Lower leg skin (tissue), 4 donors: ENCODE measurements around the gene COX6B2. TPM values are rescaled to one million over a fixed set of nuclear protein-coding genes. Genes with fewer than 3 reads are reported as not detected.

Experiments
- DNase-seq, 2 donors: peaks; one replicate each; pipeline ENCODE4 v3.0.0-alpha.2; 2019; ENCODE audit warnings: low spot score in 2 of 2
- H3K4me3 ChIP-seq: fragments of 200-600 bp; sonication (generic); 2 replicates; pipeline ENCODE4 v1.5.1; 2017; ENCODE audit warnings: mild to moderate bottlenecking, low read depth; ENCODE audit not compliant: poor library complexity, severe bottlenecking
- CTCF ChIP-seq, 3 donors: fragments of 450-650 bp; IDR thresholded peaks; one replicate each; pipeline ENCODE4 v1.5.1; 2016; ENCODE audit warnings: antibody characterized with exemption in 3 of 3, mild to moderate bottlenecking in 3 of 3, moderate library complexity in 2 of 3
- POLR2A ChIP-seq, 2 donors: fragments of 450-650 bp; IDR thresholded peaks; one replicate each; pipeline ENCODE4 v1.6.1; 2016 to 2017; ENCODE audit warnings: antibody characterized with exemption in 2 of 2, mild to moderate bottlenecking in 1 of 2, moderate library complexity in 1 of 2
- WGBS, 2 donors: methylation state at CpG; one replicate each; pipeline ENCODE4 v1.1.5; 2018; 5-methylcytosine and 5-hydroxymethylcytosine counted together
- intact Hi-C: fragments of 100-400 bp; cut with DNase I; formaldehyde crosslinking; loops from one replicate; pipeline ENCODE4 v1.15.0; 2023; ENCODE audit warnings: low total_unique reads
- total RNA-seq, 4 donors: library from RNA; depleted of rRNA; stranded (reverse); fragments of >200 nt; gene quantifications; one replicate each; pipeline ENCODE4 v1.1.0, GENCODE V29; 2016

Gene COX6B2
- total RNA-seq, 4 donors from 2014 or later: 0.42 to 1.1 (median 0.49) TPM; not detected in 1

GRCh38 chr19:55302318-55302703 lies 52.2 kb downstream of the COX6B2 start:
- H3K4me3 ChIP-seq: no peak overlapping the region
- intact Hi-C loops: no loop called here
- DNase-seq: no peak
- TF ChIP-seq CTCF (IDR thresholded peaks at IDR 0.05) (no peak), POLR2A (IDR thresholded peaks at IDR 0.05) (no peak)
- 78 to 81% methylated on average over 12 of the region's 12 CpGs for WGBS, 2 donors

GRCh38 chr19:55301459-55302317 lies 52.8 kb downstream of the COX6B2 start:
- intact Hi-C loops: no loop called here
- WGBS, 2 donors: 16% methylated on average over 29 to 42 of the region's 42 CpGs

GRCh38 chr19:55300886-55301458 lies 53.5 kb downstream of the COX6B2 start:
- 70 to 71% methylated on average over 15 of the region's 15 CpGs for WGBS, 2 donors
- TF ChIP-seq POLR2A (IDR thresholded peaks at IDR 0.05): no peak
- TF ChIP-seq CTCF (IDR thresholded peaks at IDR 0.05): no peak
- DNase-seq: no peak
- intact Hi-C loops: no loop called here
- H3K4me3 ChIP-seq: no peak overlapping the region

More at GRCh38 chr19:55301459-55302317, 52.8 kb downstream of the COX6B2 start:
- H3K4me3 ChIP-seq: no peak overlapping the region
- TF ChIP-seq POLR2A (IDR thresholded peaks at IDR 0.05) (no peak), CTCF (IDR thresholded peaks at IDR 0.05) (no peak)
- DNase-seq: peak; percentile 75 to 97

GRCh38 chr19:55299991-55300390 lies 54.5 kb downstream of the COX6B2 start:
- H3K4me3 ChIP-seq: no peak overlapping the region
- WGBS, 2 donors: 87 to 91% methylated on average over 10 of the region's 10 CpGs
- intact Hi-C loops: no loop called here

More at GRCh38 chr19:55299991-55300390, 54.5 kb downstream of the COX6B2 start:
- DNase-seq: no peak
- no peak for TF ChIP-seq CTCF (IDR thresholded peaks at IDR 0.05)
- no peak for TF ChIP-seq POLR2A (IDR thresholded peaks at IDR 0.05)

Other genes starting within 250 kb of the COX6B2 start
- 100 to 1,000 TPM in 1 of 4 donors, 10 to 100 TPM in 3; 55.5 to 103 (median 79.4) TPM for gene PPP1R12C, start 237.1 kb downstream of the COX6B2 start, total RNA-seq
- 10 to 100 TPM; 24.0 to 56.1 (median 42.6) TPM for gene TNNT1, start 205.5 kb downstream of the COX6B2 start, total RNA-seq
- gene TNNI3, start 197.0 kb downstream of the COX6B2 start, total RNA-seq: 1 to 10 TPM in 2 of 4 donors, not detected in 2; 1.4 to 2.8 TPM
- 10 to 100 TPM in 1 of 4 donors, 1 to 10 TPM in 1, under 1 TPM in 2; 0.71 to 10.3 (median 0.99) TPM for gene DNAAF3, start 188.1 kb downstream of the COX6B2 start, total RNA-seq
- under 1 TPM in 3 of 4 donors, not detected in 1; 0.10 to 0.65 (median 0.26) TPM for gene SYT5, start 174.4 kb downstream of the COX6B2 start, total RNA-seq
- gene PTPRH, start 145.2 kb downstream of the COX6B2 start, total RNA-seq: 1 to 10 TPM in 1 of 4 donors, under 1 TPM in 3; 0.22 to 1.3 (median 0.52) TPM
- gene TMEM86B, start 126.0 kb downstream of the COX6B2 start, total RNA-seq: 1 to 10 TPM; 1.1 to 2.4 (median 1.6) TPM
- 10 to 100 TPM; 29.4 to 47.9 (median 37.5) TPM for gene PPP6R1, start 95.7 kb downstream of the COX6B2 start, total RNA-seq
- 10 to 100 TPM; 17.8 to 35.5 (median 25.6) TPM for gene HSPBP1, start 74.6 kb downstream of the COX6B2 start, total RNA-seq
- gene BRSK1, start 70.7 kb downstream of the COX6B2 start, total RNA-seq: 1 to 10 TPM in 1 of 4 donors, under 1 TPM in 1, not detected in 2; 0.44 to 4.6 TPM
- gene TMEM150B, start 29.4 kb downstream of the COX6B2 start, total RNA-seq: under 1 TPM in 1 of 4 donors, not detected in 3; 0.58 TPM
- 10 to 100 TPM; 16.5 to 25.4 (median 20.3) TPM for gene KMT5C, start 14.8 kb downstream of the COX6B2 start, total RNA-seq
- not detected for gene GARIN5B, start 8.5 kb upstream of the COX6B2 start, total RNA-seq
- under 1 TPM in 3 of 4 donors, not detected in 1; 0.23 to 0.68 (median 0.46) TPM for gene IL11, start 15.7 kb upstream of the COX6B2 start, total RNA-seq
- not detected for gene TMEM190, start 22.1 kb upstream of the COX6B2 start, total RNA-seq
- gene TMEM238, start 29.6 kb upstream of the COX6B2 start, total RNA-seq: 10 to 100 TPM; 32.2 to 61.6 (median 47.5) TPM
- gene RPL28, start 31.2 kb upstream of the COX6B2 start, total RNA-seq: 100 to 1,000 TPM; 466 to 875 (median 590) TPM
- gene UBE2S, start 53.1 kb upstream of the COX6B2 start, total RNA-seq: 10 to 100 TPM in 1 of 4 donors, 1 to 10 TPM in 3; 6.2 to 14.6 (median 9.2) TPM
- gene SHISA7, start 88.6 kb upstream of the COX6B2 start, total RNA-seq: under 1 TPM in 1 of 4 donors, not detected in 3; 0.10 TPM
- 10 to 100 TPM; 31.0 to 73.1 (median 66.4) TPM for gene ISOC2, start 106.9 kb upstream of the COX6B2 start, total RNA-seq
- gene C19orf85, start 110.0 kb upstream of the COX6B2 start, total RNA-seq: not detected
- gene ZNF628, start 121.9 kb upstream of the COX6B2 start, total RNA-seq: 10 to 100 TPM in 3 of 4 donors, 1 to 10 TPM in 1; 5.4 to 17.9 (median 12.2) TPM
- 1 to 10 TPM; 2.5 to 5.3 (median 4.1) TPM for gene NAT14, start 130.5 kb upstream of the COX6B2 start, total RNA-seq
- 1 to 10 TPM in 3 of 4 donors, under 1 TPM in 1; 0.64 to 6.2 (median 3.0) TPM for gene SSC5D, start 133.7 kb upstream of the COX6B2 start, total RNA-seq
- not detected for gene SBK2, start 182.4 kb upstream of the COX6B2 start, total RNA-seq
- under 1 TPM in 1 of 4 donors, not detected in 3; 0.26 TPM for gene SBK3, start 190.8 kb upstream of the COX6B2 start, total RNA-seq
- 1 to 10 TPM; 4.2 to 5.1 (median 4.6) TPM for gene ZNF579, start 226.1 kb upstream of the COX6B2 start, total RNA-seq
- 10 to 100 TPM in 1 of 4 donors, 1 to 10 TPM in 3; 5.9 to 14.3 (median 7.7) TPM for gene FIZ1, start 244.8 kb upstream of the COX6B2 start, total RNA-seq
- gene ZNF524, start 245.6 kb upstream of the COX6B2 start, total RNA-seq: 10 to 100 TPM; 58.4 to 88.3 (median 78.3) TPM